ENCODE data around the gene CNPY1.
A peak's percentile ranks its signal among the peaks of the same experiment; 100 is the strongest.

The CNPY1 gene

DNA sequence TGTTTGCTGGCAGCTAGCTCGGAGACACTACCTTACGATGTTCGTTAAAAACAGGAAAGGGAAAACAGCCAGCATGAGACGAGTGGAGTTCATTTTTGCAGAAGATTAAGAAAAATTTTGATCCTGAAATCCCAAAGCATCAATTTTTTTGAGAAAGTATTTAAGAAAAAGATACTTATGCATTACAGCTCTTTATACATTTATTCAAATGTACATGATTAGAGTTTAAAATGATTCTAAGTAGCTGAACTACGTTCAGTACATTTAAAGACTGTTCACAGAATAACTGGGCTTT lies 34.7 kb downstream of the CNPY1 start:
- no peak for DNase-seq (ENCODE audit: low spot score)

GRCh38 chr7:155510975-155511701 lies 35.2 kb downstream of the CNPY1 start:
- DNase-seq (ENCODE audit: low spot score) = no peak

GRCh38 chr7:155509725-155510551 lies 36.4 kb downstream of the CNPY1 start:
- no peak for DNase-seq (ENCODE audit: low spot score)

- DNase-seq (ENCODE audit: low spot score) = no peak
Measured at GRCh38 chr7:155509359-155509724, 37.0 kb downstream of the CNPY1 start.

DNA sequence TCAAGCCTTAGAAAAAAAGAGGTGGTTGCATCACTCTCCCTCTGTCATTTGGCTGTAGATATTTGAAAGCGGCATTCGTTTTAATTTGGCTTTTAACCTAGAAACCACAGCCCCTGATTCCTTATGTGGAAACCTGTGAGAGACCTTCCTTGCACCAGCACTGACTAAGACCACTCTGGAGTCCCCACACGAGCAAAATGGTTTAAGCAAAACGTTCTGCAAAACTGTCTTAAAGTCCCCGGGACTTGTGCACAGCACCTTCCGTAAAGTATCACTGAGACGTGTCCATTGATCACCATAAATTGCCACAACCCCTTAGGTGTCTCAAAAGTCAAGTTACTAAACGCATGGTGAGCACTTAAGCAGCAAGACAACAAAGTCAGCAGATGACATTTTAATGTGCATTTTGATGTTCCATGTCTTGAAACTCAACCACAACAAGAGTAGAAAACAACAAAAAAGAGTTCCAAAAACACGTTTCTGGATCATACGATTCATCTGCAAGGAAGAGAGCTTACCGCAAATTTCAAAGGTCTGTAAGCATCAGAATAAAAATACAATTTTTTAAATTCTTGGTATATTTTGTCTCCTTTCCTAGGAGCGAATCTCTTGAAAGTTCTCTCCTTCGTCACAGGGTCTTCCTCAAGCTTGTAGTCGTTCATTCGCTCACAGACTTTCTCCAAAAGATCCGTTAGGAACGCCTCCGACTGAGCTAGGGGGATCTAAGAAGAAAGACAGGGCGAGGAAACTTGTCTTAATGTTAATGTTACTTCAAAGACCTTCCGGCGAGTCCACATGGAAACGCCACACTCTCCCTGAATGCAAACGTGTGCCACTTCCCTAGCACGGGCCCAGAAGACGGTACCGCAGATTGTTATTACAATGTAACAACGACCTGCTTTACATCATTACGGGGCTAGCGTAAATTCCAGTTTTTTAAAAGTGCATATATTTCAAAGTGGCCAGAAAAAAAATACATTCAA lies 37.7 kb downstream of the CNPY1 start:
- no peak for DNase-seq (ENCODE audit: low spot score)

- DNase-seq (ENCODE audit: low spot score) = no peak
Measured at GRCh38 chr7:155507576-155507975, 38.8 kb downstream of the CNPY1 start.

GRCh38 chr7:155506854-155507337 lies 39.5 kb downstream of the CNPY1 start:
- DNase-seq (ENCODE audit: low spot score) = peak; percentile 54

DNA sequence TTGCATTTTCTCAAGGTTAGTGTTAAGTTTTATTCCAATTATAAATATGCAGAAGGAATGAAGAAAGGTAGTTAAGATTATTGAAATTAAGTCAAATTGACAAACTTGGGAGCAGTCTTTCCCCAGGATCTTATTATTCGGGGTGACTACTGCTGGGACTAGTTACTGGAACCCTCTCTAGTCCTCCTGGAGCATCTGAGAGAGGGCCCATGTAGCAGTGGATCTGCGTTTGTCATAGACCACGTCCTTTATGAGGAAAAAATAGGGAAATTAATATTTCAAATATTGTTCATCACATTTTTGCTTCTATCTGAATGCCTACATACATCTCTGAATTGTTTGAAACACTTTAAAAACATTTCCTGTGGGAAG lies 41.0 kb downstream of the CNPY1 start:
- no peak for DNase-seq (ENCODE audit: low spot score)

- no peak for DNase-seq (ENCODE audit: low spot score)
Measured at GRCh38 chr7:155497149-155497901, 49.0 kb downstream of the CNPY1 start.

DNA sequence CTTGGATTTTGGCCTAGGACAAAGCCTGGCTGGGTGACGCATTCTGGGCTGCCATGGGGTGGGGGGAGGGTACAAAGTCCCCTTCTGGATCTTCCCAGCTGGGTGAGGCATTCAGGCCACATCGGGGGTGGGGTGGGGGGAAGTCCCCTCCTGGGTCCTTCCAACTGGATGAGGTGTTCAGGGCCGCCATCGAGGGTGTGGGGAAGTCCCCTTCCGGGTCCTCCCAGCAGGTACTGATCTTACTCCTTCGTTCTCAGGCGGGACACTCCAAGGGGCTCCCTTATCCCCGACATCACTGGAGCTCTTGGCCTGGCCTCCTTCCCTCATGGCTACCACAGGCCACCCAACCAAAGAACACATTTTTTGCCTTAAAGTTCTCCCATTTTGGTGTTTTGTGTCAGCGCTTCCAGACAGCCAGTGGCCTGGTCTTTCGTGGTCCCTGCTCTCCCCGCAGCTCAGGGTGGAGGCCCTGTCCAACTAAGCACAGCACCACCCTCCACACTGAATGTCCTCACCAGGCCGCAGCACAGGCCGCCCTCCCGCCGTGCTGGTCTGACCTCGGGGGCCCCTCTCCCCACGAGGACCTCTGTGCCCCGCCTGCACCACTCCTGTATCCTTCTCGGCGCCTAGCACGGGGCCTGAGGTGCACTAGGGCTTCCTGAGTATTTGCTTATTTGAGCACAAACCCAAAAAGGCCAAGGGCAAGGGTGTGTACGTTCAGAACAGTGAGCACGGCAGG lies 49.9 kb downstream of the CNPY1 start:
- DNase-seq (ENCODE audit: low spot score) = no peak

DNA sequence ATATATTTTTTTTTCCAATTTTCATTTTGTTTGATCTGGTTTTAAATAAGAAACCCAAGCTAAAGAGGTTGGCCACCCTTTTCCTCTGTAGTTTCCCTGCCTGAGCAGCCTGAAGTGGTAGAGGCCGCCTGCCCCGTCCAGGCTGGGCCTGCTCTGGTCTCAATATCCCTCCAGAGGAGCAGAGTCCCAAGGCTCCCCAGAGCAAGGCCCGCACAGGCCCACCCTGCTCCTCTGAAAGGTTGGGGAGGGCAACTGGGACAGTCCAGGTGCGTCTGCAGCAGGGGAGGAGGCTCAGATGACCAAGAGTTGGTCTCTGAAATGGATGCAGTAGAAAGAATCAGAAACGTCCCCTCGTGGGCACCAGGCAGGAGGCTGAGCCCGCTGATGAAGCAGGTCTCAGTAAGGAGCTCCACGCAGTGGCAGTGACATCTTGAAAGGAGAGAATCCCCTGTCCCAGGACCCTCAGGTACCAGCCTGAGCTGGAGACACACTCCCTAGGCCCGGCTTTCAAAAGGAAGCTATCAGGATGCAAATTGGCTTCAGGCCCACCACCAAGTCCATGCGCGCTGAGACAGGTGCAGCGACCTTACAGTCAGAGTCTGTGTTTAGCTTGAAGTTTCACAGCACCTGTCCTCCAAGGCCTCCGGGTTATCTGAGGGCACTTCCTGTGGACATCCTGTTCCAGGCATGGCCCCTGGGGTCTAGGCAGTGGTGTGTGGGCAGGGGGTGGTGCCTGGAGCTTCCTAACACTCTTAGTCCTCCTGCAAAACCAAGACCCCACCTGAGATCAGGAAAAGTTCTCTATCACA lies 50.7 kb downstream of the CNPY1 start:
- no peak for DNase-seq (ENCODE audit: low spot score)

DNA sequence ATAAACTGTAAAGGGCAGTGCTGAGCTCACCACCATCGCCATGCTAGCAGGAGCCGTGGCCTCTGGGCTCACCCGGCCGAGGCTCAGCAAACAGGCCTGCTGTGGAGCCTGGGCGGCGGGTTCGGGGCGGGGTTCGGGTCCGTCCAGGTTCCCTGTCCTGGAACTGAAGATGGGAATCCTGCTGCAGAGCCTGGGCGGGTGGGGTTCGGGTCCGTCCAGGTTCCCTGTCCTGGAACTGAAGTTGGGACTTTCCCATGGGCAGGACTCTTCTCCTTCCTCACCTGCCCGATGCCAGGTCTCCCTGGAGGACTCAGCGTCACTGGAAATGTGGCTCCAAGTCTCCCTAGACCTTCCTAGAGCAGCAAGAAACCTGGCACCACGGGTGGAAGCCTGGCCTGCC lies 51.8 kb downstream of the CNPY1 start:
- DNase-seq (ENCODE audit: low spot score) = no peak

DNA sequence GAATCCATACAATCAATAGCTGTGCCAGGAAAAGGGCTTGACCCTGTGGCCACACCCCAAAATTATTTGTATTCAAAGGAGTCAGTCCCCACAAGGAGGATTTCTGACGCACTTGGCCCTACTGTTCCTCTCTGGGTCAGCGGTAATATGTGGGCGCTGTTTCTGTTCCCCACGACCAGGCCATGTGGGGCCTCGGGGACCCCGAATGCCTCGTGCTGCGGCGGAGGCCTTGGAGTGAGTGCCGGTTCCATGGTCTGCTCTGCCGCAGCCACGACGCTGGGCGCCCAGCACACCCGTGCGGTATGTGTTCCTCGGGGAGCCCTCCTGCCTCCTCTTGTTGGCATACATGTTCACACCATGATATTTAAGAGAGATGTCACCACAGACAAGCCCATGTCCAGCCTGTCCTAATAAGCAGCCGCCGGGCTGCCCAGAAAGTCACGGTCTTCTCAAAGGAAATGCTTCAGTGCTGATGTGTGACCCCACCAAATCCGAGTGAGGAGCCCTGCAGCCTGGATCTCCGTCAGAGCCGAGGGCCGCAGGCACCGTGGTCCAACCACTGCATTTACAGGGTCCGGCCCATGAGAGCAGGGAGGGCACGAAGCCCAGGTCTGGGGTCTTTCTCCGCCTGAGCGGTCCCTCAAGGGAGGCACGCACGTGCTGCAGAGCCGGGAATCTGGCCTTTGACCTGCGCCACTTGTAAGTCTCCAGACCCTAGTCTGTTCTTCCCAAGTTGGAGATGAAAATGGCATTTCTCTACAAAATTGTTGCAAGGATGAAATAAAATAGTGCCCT lies 52.4 kb downstream of the CNPY1 start:
- no peak for DNase-seq (ENCODE audit: low spot score)

GRCh38 chr7:155491812-155492211 lies 54.5 kb downstream of the CNPY1 start:
- DNase-seq (ENCODE audit: low spot score) = no peak

DNA sequence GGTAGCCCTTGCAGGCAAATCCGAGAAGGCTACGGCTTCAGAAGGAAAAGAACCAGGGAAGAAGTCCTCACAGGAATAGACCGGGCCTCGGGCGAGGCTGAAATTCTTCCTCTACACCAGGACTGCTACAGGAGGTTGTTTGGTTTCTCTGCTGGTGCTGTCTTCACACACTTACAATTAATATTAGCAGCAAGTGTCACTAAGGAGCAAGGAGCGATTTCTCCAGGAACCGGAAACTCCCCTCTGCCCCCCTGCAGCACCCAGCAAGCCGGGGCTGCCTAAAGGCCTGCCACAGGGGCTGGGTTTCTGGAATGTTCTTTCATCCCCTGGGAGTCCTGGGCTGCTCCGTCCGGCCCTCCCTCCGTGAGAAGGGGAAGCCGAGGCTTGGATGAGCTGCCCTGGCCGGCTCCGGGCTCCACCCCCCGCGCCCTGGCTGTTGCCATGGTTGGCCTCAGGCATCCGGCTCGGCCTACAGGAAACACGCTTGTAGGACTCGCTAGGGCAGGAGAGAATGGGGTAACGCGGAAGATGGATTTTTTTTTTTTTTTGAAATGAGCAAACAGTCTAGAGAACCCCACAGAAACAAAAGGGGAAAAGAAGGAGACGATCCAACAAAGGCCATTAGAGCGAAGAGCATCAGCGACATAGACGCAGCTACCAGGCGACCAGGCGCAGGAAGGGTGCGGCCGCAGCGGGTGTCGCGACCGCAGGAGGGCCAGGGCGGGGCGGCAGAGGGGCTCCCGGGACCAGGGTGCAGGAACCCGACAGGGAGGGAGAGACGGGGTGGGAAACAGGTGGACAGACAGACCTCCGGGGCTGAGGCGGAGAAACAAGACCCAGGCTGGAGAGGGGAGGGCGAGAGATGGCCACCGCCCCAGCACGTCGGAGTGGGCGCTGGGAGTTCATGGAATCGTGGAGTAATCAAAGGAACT lies 55.4 kb downstream of the CNPY1 start:
- no peak for DNase-seq (ENCODE audit: low spot score)

DNA sequence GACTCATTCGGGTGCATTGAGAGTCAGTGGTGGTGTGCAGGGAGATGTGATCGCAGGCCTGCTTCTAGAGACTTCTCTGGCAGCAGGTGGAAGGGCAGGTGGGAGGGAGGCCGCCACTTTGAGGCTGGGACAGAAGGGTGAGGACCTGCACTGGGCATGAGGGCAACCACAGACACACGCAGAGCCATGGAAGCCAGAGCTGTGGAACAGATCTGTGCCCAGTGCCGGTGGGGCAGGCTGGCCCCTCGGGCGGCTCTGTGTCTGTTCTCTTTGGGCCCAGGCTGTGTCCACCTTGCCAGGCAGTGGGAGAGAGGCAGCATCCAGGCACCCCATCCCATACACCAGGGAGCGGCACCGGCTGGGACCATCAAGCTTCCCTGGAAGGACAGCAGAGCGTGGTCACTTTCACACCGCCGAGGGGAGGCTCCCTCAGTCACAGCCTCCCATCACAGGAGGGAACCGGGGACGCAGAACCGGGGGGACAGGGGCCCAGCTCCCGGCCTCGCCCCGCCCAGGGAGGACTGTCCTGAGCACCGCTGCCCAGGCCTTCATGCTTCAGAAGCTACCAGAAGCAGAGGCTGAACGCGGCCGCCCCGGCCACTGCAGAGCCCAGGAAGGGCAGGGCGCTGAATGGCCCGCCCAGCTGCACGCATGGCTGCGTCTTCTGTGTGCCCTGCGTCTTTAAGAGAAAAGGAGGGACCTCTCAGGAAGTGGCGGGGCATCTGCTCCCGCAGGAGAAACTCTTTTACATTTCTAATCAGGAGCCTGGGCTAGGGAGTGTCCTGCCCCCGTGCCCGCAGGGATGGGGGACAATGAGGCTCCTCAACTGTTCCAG lies 56.3 kb downstream of the CNPY1 start:
- DNase-seq (ENCODE audit: low spot score) = no peak

DNA sequence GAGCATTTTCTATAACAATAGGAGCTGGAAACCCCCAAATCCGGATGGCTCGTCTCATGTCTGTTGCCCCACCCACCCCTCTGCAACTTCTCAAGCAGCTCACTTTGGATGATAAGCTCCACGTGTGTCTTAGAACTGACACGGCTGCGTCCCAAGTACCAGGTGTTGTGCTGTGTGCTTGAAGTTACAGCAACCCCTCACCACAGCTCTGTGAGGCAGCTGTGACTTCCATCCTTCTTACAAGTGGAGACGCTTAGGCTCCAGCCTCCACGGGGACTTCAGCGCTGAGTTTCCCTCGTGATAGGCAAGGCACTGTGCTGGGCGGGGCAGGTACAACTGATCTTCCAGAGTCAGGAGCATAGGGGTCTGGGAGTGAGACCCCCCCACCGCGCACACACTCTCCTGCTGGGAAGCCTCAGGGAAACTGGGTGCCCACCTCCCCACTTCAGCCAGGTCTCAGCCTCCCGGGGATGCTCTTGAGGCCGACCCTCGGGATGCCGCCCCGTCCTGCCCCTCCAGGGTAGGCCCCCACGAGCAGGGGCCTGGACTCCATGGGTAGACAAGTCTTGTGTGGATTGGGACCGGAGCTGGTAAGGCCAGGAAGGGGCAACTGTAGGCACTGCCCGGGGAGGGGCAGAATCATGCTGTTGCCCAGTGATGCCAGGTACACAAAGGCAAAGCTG lies 57.1 kb downstream of the CNPY1 start:
- no peak for DNase-seq (ENCODE audit: low spot score)
